HG03342 (cell line): ENCODE measurements around the gene SENP1.

Experiments
- ATAC-seq: cut with Tn5 transposase; IDR thresholded peaks from one replicate; pipeline ENCODE4 v1.9.1; 2021; ENCODE audit warnings: mild to moderate bottlenecking, moderate library complexity; ENCODE audit not compliant: unreplicated experiment

Gene SENP1

DNA sequence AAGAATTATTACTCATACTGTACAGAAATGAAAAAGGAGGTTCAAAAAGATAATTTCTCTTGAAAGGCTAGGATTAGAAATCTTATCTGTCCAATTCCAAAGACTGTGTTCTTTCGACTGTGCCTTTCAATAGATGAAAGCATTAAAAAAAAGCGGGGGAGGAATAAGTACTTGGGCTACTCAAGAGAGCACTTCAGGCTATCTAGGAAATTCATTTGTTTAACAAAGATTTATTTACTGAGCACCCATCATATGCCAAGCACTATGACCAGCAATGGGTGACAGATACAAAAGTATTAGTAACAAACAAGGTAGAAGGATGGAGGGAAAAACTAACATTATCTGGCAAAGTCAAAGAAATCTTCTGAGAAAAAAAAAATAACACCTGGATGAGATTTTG, 37.4 kb downstream of the SENP1 start:
- no peak for ATAC-seq

DNA sequence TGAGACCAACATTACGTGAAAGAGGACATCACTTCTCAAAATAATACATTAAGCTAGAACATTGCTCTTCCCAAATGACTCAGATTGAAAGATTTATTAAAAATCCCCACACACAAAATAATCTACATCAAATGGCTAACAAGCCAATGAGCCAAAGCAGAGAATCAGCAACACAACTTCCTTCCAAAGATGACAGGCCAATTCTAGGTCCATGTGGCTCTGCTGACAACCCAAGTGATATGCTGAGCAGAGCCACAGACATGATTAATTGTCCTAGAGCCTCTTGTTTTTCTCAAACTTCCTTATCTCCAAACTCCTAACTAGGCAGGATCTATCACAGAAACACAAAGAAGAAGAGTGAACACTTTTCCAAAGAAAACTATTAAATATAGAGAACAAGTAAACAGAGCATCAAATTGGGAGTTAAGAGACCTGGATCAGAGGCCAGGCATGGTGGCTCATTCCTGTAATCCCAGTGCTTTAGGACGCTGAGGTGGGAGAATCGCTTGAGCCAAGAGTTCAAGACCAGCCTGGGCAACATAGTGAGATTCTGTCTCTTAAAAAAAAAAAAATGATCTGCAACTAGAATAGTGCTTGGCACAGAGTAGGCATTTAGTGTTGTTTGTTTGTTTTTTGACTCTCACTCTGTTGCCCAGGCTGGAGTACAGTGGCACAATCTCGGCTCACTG, 38.5 kb downstream of the SENP1 start:
- ATAC-seq: no peak

DNA sequence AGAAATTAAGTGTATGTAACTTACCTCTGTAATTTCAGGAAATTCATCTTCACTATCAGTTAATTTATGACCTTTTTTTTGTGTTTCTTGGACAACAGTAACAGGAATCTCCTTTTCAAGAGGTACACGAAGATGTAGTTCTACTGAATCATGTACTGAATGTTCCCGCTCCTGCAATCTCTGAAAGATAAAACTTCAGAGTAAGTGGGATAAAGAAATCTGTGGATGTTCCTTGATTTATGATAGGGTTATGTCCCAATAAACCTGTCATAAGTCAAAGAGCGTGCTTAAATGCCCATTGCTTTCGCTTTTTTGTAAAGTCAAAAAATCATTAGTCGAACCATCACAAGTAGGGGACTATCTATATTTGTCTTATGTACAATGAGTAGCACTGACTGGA, 40.8 kb downstream of the SENP1 start:
- no peak for ATAC-seq

DNA sequence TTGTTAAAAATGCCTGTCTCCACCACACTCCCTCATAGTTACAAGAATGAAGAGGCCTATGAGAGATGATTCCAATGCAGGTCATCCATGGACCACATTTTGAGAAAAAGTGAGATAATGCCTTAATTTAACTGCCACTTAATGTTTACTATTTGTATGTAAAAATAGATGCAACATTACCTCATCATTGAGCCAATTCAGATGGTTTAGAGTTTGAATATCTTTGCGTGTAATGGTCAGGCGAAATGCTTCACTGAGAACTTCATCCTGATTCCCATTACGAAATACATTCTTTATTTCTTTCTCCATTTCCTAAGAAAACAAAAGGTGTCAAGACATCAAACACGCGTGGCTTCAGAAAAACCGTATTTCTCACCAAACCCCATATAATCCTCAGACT, 42.3 kb downstream of the SENP1 start:
- ATAC-seq: no peak

DNA sequence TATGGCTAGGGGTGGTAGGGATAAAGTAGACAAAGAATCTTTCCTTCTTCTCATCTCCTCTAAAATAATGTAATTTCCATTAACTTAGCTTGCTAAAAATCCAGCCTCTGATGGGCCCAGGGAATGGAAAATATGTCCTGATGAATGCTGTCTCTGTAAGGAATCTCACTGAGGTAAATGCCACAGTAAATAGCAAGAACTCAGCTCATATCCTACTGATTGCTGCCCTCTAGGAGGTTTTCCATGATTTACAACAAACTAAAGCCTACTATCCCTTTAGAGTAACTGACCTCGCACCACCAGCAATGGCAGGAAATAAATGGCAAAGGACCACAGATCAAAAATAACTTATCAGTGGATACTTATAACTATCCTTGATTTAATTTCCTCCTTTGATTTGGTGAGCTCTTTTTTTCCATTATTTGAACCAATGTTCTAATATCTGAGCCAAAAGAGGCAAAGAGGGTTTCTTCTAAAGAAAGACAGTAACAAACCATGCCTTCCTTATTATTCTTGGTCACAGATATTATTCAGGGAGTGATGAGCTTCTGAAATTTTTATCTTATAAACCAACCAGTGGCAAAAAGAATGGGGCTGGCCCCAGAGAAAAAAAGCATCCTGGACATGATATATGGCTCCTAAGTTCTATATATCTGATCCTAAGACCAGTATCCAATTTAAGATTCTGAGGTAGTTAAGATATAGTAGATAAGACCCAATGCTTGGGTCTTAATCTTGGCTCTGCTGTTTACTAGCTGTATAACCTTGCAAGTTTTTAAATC, 43.8 kb downstream of the SENP1 start:
- no peak for ATAC-seq

DNA sequence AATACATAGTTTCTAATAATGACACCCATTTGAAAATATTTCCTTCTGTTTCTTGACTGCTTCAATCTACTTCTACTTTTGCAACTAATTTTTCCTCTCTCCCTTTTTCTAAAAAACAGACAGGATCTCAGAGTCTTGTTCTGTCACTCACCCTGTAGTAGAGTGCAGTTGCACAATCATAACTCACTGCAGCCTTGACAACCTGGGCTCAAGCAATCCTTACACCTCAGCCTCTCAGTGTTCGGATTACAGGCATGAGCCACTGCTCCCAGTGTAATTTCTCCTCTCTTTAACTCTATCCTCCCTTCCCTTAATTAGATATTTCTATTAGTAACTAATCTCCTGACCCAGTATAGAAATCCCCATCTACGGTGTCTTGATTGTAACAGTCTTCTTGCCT, 45.4 kb downstream of the SENP1 start:
- ATAC-seq: no peak

DNA sequence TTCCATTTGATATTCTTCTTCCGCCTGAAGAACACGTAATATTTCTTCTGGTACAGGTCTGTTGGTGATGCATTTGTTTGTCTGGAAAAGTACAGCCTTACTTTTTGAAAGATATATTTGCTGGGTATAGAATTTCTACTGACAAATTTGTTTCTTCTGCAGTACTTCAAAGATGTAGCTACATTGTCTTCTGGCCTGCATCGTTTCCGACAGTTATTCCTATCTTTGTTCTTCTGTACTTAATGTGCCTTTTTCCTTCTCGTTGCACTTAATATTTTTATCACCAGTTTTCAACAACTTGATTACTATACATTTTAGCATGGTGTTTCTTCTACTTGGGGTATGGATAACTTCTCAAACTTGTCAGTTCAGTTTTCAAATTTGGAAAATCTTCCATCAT, 47.1 kb downstream of the SENP1 start:
- ATAC-seq: no peak

DNA sequence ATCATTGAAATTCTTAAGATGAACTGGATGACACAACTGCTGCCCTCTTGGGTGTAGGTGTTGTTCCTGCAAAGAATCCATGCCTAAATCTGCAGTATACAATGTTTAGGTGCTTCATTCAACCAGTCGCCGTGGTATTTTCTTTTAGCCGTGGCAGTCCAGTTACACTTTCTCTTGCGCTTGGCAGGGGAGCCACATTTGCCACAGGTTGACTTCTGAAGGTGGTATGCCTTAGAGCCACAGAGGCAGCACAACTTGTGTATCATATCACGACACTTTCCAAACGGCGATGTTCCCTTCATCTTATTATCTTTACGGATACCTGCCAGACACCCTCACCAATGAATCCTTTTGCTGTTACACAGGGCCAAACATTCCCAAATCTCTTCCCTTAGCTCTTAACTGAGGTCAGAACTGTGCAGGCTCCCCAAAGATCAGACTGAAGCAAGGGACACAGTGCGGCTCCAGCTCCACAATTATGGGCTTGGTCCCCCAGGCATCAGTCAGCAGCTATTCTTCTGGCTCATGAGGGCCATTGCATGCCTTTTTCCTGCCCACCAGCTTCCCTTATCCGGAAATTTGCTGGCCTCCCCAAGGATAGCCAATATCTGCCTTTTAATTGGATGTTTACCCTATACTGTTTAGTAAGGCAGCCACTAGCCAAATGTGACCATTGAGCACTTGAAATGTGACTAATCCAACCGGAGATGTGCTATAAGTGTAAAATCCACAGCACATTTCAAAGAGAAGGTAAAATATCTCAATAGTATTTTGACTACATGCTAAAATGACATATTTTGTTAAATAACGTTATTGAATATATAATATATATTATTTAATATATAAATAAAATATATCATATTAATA, 50.7 kb downstream of the SENP1 start:
- ATAC-seq: no peak

DNA sequence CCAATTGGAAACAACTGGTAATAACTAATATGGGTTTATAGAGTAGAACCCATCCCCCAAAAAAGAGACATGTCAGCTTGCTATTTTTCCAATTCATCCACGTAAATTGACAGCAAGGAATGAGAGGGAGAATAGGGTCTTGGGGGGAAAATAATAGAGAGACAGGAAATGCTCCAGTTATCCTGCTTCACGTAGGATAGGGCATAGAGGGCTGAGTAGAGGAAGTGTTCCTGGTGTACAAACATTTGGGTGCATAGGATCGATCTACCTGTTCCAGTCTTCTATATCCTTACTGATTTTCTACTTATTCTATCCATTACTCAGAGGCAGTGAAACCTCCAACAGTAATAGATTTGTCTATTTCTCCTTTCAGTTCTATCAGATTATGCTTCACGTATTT, 52.0 kb downstream of the SENP1 start:
- no peak for ATAC-seq

DNA sequence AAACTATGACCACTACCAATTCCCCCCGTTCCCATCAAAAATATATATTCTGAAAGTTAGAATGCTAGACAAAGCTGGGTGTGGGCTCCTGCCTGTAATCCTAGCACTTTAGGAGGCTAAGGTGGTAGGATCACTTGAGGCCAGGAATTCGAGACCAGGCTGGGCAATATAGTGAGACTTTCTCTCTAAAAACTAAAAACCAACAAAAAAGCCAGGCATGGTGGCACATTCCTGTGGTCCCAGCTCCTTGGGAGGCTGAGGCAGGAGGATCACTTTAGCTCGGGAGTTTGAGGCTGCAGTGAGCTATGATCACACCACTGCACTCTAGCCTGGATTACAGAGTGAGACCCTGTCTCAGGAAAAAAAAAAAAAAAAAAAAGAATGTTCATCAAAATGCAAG, 52.8 kb downstream of the SENP1 start:
- no peak for ATAC-seq

DNA sequence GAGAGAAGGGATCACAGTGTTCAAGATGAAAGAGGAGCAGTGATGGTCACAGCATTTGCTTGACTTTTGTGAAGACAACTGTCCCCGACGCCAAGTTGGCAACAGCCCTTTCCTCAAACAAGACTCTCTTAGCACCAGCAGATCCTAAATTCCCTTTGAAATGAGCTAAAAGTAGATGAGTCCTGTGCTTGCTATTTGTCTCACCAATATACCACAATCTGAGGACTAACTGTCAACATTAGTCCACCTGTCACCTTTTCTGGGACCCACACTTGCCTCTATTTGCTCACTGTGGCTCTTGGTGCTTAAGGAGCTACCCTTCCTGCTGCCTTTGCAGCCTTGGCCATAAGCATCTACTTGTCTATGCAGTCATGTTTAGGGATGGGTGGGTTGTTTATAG, 54.2 kb downstream of the SENP1 start:
- ATAC-seq: no peak

DNA sequence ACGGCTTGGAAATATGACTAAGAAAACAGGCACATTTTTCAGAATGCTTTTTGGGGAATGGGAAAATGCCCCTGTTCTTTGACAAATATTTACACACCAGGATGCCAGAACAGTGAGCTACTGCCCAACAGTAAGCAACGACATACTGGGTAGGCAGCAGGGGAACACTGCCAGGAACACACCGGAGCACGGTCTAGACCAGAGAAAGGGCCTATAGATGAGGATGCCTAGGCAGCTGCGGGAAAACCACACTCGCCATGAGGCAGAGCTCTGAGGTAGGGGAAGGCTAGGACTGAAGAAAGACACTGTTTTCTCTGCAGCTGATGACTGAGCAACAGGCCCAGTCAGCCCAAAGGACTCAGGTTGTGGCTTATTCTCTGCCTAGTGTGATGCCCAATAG, 55.7 kb downstream of the SENP1 start:
- no peak for ATAC-seq

DNA sequence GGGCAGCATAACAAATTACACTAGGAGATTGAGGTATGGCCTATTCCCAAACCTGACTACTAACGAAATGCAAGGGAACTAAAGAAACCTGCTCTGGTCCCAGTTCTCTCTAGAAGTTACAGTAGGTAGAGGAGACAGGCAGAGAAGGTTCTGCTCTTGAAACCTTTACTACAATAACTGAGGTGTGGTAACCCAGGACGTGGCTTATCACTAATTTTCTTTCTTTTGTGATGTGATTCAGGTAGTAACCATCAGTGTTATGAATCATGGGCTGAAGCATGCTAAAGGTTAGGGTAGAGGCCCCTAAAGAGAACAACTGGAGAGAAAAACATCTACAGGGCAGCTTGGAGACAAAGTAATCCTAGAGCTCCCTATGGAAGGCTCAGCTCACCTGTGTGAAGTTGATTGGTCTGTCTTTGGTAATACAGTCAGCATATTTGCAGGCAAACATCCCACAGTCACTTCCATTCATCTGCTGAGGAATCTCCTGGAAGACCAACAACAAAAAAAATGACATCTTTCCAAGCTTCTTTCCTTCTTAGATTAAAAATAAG, 59.8 kb downstream of the SENP1 start:
- ATAC-seq: no peak

DNA sequence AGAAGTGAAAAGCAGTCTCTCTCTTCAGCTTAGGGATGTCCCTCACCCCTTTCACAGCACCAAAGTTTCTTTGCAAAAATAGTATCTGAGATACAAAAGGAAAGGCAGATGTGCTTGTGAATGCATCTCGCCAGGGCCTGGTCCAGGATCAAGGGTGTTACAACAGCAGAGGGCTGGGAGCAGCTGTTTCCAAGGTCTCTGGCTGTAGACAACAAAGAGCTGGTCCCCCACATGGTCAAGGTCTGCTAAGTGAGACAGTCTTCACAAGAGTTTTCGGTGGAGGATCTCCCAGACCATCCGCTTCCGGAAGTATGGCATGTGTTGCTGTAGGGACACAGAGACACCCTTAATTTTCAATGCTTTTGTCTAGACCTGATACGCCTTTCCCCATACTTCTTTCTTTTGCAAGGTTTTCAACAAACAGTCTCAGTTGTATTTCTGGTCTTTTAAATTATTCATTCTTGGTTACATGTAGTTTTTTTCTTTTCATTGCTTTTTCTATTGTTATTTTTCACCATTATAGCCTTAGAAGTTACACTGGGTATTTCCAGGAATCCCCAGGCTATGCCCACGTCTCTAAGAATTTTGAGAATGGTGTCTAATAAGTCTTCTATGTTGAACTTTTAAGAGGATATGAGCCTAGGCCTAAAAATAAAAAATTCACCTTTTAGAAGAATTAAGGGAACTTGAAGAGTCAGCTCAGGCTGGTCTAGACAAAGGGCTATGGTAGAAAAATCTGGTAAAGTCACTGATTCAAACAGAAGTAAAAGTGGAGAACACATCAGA, 60.6 kb downstream of the SENP1 start:
- ATAC-seq: no peak

DNA sequence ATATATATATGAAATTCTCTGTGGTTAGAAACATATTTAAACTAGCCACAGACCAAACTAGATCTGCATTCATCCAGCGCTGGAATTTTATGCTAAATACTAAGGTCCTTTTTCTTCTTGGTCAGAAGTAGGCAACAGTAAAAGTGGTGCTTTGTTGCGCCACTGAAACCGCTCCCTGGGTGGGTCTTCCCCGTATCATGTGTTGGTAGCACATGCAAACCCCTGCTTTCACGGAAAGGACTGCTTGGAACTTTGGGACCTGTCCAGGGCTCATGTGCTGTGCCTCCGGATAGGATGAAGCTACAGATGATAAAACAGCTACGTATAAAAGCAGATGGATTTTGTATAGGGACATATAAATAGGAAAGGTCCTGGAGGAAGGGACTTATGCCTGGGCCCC, 61.5 kb downstream of the SENP1 start:
- ATAC-seq: no peak

DNA sequence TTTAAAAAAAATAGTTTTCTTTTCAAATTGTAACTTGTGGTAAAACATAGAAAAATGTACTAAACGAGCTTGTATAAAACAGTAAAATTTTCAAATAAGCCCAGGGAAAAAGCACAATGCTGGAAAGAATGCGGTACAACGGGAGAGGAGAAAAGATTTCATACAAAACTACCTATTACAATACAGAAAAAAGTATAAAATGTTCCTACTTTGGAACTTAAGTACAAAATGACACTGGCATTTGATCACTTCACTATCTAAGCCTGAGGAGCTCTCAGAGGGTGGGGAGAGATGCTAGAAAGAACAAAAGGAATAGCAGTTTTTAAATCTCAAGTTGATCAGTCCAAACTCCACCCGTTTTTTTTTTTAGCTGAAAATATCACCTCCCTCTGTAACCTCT, 62.1 kb downstream of the SENP1 start:
- ATAC-seq: no peak

DNA sequence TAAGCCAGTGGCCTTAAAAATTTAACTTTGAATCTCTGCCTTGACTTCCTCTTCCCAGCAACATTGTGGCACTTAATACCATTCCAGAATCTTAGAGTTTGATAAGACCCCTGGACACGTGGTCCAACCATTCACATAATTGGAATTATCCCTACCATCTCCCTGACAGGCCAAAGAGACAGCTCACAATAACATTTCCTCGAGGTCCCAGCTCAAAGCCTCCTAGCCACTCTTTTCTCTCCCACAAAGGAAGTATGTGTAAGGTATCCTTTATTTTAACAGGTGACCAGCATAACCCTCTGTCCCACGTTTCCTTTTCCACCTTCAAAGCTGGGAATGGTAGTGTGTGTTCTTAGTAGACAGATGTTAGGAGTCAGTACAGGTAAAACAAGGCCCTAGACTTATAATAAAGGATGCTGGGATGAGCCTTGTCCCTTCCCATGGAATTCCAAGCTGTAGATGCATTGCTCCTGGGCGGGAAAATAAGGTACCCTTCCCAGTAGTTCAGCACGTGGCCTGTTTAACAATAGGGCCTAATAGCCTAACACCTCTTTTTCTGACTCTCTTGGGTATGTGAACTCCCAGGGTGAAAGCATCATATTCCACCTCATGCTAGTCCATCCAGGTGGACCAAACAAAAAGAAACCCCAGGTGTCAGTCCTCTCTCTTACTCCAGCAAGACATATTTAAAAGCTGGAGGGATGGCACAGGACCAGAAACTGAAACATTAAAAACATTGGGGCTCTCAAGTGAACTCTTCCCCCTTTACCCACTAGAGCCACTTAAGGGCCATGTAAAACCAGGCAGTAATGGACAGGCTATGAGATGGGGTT, 64.1 kb downstream of the SENP1 start:
- ATAC-seq: no peak

DNA sequence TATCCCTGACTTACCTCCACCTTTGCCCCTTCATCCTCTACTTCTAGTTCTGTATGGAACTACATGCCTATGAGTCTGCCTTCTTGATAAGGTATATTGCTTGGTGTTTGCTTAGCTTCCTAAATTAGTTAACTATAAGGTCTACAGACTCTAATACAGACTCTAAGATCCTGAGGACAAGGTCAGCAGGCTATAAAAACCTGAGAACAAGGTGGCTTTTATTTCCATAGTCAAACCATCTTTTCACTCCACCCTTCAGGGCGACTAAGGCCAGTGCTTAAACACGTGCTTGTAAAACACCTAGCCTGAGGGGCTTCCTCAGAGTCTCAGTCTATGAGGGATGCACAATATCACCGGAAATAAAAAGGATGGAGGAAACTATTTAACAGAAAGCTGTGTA, 65.5 kb downstream of the SENP1 start:
- no peak for ATAC-seq

DNA sequence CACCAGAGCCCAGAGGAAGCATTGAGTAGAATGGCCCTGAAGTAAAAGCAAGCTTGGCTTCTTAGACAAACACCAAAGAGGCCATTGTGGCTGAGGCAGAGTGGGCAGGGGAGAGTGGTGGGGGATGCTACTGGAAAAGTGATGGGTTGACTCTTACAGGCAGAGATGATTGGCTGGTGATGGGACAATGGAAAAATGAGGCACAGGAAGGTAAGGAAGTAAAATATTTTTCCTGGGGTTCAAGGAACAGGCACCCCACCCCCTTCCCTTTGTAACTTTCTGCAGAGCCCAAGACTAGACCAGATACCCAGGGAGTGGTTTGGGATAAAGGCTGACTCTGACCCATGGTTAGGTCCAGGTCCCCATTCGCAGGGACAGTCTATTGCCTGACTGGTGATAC, 66.7 kb downstream of the SENP1 start:
- no peak for ATAC-seq

DNA sequence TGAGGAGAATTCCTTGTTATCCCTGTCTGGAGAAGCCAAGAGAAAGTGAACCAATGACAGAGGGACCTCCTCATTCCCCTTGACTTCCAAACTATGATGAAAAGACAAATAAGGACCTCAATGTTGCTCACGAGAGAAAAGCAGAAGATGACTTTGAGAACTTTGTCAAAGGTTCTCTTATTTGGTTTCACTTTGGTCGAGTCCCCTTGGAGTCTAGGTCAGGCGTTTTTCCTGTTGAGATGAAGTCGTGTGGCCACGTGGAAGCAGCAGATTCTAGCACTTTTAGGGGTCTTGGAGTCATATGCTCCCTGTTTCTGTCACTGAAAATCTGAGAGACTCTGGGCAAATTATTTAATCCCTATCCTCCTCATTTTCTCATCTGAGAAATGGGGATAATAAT, 67.8 kb downstream of the SENP1 start:
- no peak for ATAC-seq
